ENCODE measurements around the gene FAM200C.

The FAM200C gene

DNA sequence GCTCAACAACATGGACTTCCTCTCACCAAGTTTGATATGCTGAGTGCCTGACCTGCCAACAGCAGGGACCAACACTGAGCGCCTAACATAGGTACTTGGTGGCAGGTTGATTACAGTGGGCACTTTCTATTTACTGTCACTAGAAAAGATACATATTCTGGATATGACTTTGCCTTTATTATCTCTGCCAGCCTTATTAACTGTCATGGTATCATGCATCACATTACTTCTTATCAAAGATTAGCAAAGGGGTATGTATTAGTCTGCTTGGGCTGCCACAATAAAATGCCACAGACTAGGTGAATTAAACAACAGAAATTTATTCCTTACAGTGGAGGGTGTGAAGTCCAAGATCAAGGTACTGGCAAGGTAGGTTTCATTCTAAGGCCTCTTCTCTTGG is 15.2 kb downstream of the FAM200C start:
- no peak for DNase-seq (ENCODE audit: low spot score)
- CTCF ChIA-PET: no interaction called here
- POLR2A ChIA-PET (ENCODE audit: low non-redundant PET): no interaction called here
- TF ChIP-seq, protein P1, sequence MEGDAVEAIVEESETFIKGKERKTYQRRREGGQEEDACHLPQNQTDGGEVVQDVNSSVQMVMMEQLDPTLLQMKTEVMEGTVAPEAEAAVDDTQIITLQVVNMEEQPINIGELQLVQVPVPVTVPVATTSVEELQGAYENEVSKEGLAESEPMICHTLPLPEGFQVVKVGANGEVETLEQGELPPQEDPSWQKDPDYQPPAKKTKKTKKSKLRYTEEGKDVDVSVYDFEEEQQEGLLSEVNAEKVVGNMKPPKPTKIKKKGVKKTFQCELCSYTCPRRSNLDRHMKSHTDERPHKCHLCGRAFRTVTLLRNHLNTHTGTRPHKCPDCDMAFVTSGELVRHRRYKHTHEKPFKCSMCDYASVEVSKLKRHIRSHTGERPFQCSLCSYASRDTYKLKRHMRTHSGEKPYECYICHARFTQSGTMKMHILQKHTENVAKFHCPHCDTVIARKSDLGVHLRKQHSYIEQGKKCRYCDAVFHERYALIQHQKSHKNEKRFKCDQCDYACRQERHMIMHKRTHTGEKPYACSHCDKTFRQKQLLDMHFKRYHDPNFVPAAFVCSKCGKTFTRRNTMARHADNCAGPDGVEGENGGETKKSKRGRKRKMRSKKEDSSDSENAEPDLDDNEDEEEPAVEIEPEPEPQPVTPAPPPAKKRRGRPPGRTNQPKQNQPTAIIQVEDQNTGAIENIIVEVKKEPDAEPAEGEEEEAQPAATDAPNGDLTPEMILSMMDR (conservative IDR thresholded peaks at IDR 0.05; ENCODE audit: low read depth): no peak
- no peak overlapping the region for H3K27ac ChIP-seq

DNA sequence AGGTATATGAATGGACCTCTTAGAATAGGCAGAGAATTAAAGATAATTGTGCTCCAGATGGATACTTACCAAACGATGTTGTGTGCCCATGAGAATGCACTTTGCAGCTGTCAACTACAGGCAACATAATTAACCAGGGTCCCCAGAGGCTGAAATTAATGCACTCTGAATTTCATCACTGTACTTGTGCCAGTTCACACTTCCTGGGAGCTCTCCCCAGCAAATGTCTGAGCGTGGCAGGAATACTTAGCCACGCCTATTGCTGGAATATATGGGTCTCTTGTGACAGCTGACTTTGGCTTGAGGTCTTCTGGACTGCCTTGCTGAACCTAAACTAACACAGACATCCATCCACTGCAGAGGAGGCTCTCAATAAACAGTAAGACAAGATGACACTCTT is 17.5 kb downstream of the FAM200C start:
- TF ChIP-seq, protein P1 (conservative IDR thresholded peaks at IDR 0.05; ENCODE audit: low read depth): no peak
- ChIA-PET POLR2A (ENCODE audit: low non-redundant PET) (no interaction called here), CTCF (no interaction called here)
- DNase-seq (ENCODE audit: low spot score): no peak
- H3K27ac ChIP-seq: no peak overlapping the region

DNA sequence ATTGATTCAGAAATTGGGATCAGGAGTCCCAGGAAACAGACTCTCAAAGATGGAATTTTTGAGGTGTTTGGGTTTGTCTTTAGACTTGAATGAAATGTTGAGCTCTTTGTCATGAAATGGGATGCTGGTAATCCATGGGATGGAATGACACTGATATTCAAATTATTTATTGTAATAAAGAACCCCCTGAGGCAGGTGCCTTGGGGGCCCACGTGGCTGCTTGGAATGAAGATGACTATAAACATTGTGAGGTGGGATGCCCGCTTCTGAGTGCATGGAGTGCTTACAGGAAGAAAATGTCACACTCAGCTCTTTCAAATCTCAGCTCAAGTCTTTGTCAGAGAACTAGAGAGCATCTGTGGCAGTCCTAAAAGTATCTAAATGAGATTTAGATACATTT is 19.8 kb downstream of the FAM200C start:
- no peak for DNase-seq (ENCODE audit: low spot score)
- no peak overlapping the region for H3K27ac ChIP-seq
- ChIA-PET POLR2A (ENCODE audit: low non-redundant PET) (no interaction called here), CTCF (no interaction called here)
- TF ChIP-seq, protein P1 (conservative IDR thresholded peaks at IDR 0.05; ENCODE audit: low read depth): no peak

DNA sequence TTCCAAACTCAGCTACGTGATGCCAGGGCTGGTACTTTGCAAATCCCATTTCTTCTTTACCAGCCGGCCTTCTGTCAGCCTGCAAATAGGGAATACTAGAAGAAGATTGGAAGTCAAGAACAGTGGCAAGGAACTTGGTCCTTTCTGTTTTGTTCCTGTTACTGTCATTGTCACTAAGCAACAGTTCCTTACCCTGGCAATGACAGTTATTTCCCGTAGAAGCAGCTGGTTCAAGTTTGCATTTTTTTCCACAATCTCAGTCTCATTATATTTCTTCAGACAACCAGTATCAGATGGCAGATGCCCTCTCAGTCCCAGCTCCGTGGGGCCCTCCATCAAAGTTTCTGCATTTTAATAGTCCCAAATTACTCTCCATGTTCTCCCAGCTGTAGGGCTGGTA is 20.3 kb downstream of the FAM200C start:
- ChIA-PET CTCF (interaction anchor here (1.2 kb wide), 1 partner anchor 11 kb away, joined by 4 read pairs; no protein-coding TSS in a partner anchor), POLR2A (ENCODE audit: low non-redundant PET) (no interaction called here)

DNA sequence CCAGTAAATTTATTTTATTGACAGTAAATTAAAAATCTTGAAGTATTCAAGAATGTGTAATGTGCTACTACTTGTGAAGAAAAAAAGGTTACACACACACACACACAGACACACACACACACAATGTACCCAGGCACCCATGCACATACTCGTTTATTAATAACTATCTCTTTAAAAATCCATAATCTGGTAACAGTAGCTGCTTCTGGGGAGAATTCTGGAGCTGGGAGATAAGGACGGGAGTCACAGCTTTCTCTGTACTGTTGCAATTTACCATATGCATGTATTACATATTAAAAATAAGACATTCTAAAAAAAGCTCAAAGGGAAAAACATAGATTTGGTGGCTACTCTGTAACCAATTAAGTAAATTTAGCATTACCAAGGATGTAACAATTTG is 21.5 kb downstream of the FAM200C start:
- POLR2A ChIA-PET (ENCODE audit: low non-redundant PET): no interaction called here
- CTCF ChIA-PET: interaction anchor here (1.6 kb wide), 1 partner anchor 33 kb away, joined by 5 read pairs; no protein-coding TSS in a partner anchor
- H3K27ac ChIP-seq: no peak overlapping the region
- DNase-seq (ENCODE audit: low spot score): no peak
- TF ChIP-seq, protein P1 (conservative IDR thresholded peaks at IDR 0.05; ENCODE audit: low read depth): no peak

More for the DNA sequence above, 20.3 kb downstream of the FAM200C start:
- DNase-seq (ENCODE audit: low spot score): no peak
- TF ChIP-seq, protein P1 (conservative IDR thresholded peaks at IDR 0.05; ENCODE audit: low read depth): no peak
- H3K27ac ChIP-seq: no peak overlapping the region

DNA sequence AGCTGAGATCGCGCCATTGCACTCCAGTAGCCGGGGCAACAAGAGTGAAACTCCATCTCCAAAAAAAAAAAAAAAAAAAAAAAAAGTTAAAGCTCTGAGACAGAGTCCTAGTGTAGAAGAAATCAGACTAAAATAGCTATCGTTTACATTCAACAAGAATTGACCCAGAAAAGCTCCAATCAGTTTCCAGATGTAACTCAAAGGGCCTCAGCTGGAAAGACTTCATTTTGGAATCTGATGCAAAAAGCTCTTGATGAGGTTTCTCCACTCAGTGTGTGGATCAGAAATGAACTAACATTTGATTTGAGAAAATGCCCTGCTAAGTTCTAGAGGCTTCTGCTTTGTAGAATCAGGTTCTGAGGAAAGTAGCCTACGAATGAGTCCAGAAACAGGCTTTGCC is 22.2 kb downstream of the FAM200C start:
- DNase-seq (ENCODE audit: low spot score): no peak
- ChIA-PET POLR2A (ENCODE audit: low non-redundant PET) (interaction anchor here (0.6 kb wide), 1 partner anchor 107 kb away, joined by 3 read pairs; no protein-coding TSS in a partner anchor), CTCF (interaction anchor here (0.6 to 1.6 kb wide), 2 partner anchors 33 to 62 kb away, joined by 3 to 5 read pairs; no protein-coding TSS in a partner anchor)
- TF ChIP-seq, protein P1 (conservative IDR thresholded peaks at IDR 0.05; ENCODE audit: low read depth): no peak
- H3K27ac ChIP-seq: no peak overlapping the region
